H1 (cell line): ENCODE data around the gene MIB2. TPM values are rescaled to one million over a fixed set of nuclear protein-coding genes. Genes with fewer than 3 reads are reported as not detected.

Source experiments
- KDM5A ChIP-seq: fragments of 200-600 bp; IDR thresholded peaks from 2 replicates; pipeline ENCODE4 v1.7.1; 2012; ENCODE audit warnings: mild to moderate bottlenecking, low read length, inconsistent platforms, mixed read lengths
- POLR2AphosphoS5 ChIP-seq: IDR thresholded peaks from 2 replicates; pipeline ENCODE4 v1.6.1; 2011; ENCODE audit warnings: low read depth, low read length
- YY1 ChIP-seq: IDR thresholded peaks from 2 replicates; pipeline ENCODE4 v1.6.1; 2011; ENCODE audit warnings: low read depth, mild to moderate bottlenecking, low read length
- polyA plus RNA-seq, 7 experiments: library from polyadenylated mRNA; depleted of rRNA in 3 of 7; stranded (reverse) in 5 of 7; unstranded in 2 of 7; fragments of >200 nt in 5 of 7; fragments of 200-250 nt in 2 of 7; gene quantifications; 1 replicate in 5 of 7; 2 replicates in 1 of 7; 4 replicates in 1 of 7; pipeline versions ENCODE4 v1.2.1 to v1.2.3, GENCODE V29; 2011 to 2013; ENCODE audit warnings: missing spikeins in 2 of 7, mixed read lengths in 2 of 7
- total RNA-seq: library from RNA; stranded (reverse); fragmentation: NEBNext Ultra II Directional; extraction: Animal tissue kit (Norgen Biotek cat#: 25700); gene quantifications from 2 replicates; pipeline ENCODE4 v1.2.1, GENCODE V29; 2021
- TF ChIP-seq, protein P1 (sequence below), 3 experiments: IDR thresholded peaks; 1 replicate in 2 of 3; 2 replicates in 1 of 3; pipeline versions ENCODE4 v1.5.1 to v1.6.1; 2011; ENCODE audit warnings: low read length in 3 of 3, mild to moderate bottlenecking in 3 of 3, inconsistent platforms in 2 of 3, low read depth in 1 of 3, moderate library complexity in 1 of 3; ENCODE audit not compliant: insufficient read depth in 1 of 3; ENCODE audit errors: control extremely low read depth in 1 of 3

The MIB2 gene
- total and polyA plus RNA-seq, 2 of the 8 experiments (the other 6 are each of a cell fraction or from before 2014, with no cell fraction given), result 32.5 to 60.0 TPM

DNA sequence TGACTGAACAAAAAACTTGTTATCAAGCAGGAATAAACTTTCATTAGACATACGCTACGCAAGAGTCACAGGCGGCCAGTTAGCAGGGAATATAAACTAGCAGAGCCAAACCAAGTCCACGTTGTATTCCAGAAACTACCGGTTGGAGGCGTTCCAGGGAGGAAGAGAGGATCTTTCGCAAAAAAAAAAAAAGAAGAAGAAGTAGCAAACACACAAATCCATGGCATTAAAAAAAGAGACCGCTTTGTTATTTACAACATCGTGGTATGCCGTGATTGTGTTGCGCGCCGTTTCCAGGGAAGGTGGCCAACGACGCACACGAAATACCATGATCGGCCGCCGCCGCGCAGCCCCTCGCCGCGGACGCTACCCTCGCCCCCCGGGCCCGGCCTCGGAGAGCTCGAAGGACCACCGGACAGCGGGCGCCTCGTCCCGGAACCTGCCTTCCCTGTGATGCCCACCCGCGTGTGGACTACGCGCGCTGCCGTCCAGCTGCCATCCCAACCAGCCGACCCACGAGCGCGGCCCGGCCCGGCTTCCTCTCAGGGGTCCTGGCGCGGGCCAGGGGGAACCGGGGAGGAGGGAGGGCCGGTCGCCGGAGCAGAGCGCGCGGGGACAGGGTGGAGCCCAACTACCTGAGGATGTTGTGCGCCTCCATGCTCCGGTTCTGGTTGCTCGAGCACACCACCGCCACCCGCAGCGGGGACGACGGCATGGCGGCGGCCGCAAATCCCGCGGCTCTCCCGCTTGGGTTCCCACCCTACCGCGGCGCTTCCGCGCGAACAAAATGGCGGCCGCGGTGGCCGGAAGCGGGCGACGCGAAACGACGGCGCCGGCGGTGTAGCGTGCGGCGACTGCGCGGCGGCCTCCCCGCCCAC is 41.2 kb upstream of the MIB2 start (continued):
- TF ChIP-seq, protein P1, sequence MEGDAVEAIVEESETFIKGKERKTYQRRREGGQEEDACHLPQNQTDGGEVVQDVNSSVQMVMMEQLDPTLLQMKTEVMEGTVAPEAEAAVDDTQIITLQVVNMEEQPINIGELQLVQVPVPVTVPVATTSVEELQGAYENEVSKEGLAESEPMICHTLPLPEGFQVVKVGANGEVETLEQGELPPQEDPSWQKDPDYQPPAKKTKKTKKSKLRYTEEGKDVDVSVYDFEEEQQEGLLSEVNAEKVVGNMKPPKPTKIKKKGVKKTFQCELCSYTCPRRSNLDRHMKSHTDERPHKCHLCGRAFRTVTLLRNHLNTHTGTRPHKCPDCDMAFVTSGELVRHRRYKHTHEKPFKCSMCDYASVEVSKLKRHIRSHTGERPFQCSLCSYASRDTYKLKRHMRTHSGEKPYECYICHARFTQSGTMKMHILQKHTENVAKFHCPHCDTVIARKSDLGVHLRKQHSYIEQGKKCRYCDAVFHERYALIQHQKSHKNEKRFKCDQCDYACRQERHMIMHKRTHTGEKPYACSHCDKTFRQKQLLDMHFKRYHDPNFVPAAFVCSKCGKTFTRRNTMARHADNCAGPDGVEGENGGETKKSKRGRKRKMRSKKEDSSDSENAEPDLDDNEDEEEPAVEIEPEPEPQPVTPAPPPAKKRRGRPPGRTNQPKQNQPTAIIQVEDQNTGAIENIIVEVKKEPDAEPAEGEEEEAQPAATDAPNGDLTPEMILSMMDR (IDR thresholded peaks at IDR 0.05; ENCODE audit: control extremely low read depth in 1 of 3, insufficient read depth in 1 of 3, low read depth in 1 of 3, low read length in 3 of 3), result peak in 2 of 3 experiments; percentile 14 to 23; a peak in 2 of 4 replicates
- TF ChIP-seq POLR2AphosphoS5 (peak; percentile 83), KDM5A (peak; percentile 63; the same call in 1 of the 2 replicates), YY1 (peak; percentile 96)
